ELF-1 (cell line): ENCODE data around the gene LSM6.

Source experiments
- DNase-seq: peaks from one replicate; pipeline ENCODE4 v3.0.0-alpha.2; 2016; ENCODE audit warnings: low read depth, low spot score

LSM6 gene

DNA sequence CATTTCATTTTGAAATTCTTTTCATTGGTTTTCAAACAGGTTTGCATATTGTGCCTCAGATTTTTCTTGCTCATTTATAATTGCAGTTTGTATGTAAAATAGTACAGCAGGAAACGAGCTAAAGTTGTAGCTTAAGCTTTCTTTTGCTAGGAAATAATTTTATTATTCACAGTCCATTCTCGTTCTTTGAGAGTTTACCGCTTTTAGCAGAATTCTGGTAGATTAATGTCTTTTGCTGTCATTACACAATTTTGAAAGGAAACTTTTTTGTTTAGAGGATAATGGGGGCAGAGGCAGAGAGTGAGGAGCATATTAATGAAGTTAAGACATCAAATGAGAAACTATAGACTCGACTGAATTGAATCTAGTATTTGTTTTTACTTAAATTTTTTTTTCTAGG lies 10.5 kb downstream of the LSM6 start:
- no peak for DNase-seq

DNA sequence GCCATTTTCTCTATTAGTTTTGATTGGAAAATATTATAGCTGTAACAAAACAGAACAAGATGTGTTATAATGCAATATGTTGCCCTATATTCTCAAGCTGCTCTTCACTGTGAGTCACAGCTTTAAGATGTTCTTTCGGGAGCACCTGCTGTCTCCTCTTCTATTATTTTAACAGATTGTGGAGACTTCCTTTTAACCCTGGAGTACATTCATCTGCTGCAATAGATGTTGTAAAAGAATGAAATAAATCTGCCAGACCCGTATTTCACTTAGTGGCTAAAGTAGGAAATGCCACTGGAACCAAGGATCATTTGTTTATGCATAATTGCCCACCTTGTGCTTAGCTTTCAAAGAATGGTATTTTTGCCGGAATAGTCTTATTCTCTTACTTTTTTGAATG lies 11.1 kb downstream of the LSM6 start:
- DNase-seq = no peak

DNA sequence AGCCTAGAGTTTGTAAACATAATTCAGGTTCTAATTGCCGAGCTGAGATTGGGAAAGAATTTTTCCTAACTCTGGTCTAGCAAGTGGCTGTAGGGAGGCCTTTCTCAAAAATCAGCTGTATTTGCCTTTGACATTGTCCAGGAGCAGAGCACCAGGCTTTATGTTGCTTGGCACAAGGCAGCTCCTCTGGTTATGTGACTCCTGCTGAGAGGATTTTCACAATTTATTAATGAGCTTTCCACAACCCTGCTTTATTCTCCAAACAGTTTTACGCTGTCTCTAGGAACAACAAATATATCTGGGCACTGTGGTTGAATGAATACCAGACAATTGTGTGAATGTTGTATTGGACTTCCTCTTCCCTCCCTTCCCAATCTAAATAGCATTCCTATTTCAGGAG lies 14.9 kb downstream of the LSM6 start:
- no peak for DNase-seq

DNA sequence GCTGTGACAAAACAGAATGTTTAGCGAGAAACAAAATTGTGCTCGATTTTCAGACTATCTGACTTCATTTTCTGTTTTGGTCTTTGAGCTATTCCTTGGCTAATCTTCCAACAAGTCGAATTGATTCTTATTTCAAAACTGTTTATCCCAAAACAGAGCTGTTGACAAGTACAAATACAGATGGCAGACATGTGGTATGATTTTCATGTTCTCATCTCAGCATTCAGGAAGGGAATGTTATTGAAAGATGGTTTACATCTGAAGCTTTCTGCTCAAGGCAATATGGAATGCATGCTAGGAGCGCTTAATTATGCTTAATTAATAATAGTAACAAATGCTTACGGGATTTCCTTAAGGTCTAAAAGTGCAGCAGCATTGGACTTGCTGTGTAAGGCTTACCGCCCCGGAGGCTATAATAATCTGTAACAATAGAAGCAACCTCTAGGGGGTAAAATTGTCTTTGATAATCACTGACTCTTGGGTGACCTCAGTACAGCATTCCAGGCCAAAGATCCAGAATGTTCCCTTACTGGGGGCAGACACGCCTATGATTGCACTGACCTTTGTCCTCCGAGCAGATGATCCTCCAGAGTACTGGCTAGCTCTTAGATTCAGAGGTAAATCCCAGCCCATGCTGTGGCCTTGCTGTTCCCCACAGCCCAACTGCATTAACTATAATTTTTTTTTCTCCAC lies 16.4 kb downstream of the LSM6 start:
- peak; percentile 8 for DNase-seq

DNA sequence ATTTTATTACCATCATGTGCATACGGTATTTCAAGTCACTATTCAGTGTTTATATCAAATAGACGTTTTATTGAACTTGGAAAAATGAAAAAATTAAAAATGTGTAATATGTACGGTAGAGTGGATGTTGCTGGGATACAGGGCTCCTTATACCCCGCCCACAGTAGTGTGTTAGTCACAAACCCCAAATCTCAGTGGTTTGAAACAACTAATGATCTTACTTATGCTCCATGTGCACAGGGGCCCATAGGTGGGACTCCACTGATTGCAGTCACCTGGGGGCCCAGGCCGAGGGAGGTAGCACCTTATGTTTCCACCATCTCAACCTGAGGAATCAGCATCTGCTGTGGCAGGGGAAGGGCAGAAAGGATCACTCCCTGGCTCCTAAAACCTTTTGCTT lies 18.1 kb downstream of the LSM6 start:
- no peak for DNase-seq

DNA sequence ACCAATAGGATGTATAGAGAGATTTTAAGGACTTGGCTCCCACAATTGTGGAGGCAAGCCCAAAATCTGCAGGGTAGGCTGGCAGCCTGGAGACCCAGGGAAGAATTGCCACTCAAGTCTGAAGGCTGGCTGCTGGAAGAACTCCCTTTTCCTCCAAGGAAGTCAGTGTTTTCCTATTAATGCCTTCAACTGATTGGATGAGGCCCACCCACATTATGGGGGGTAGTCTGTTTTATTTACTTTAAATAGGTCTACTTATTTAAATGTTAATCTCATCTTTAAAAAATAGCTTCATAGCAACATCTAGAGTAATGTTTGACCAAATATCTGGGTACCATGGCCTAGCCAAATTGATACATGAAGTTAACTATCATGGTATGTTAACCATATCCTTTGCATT lies 18.7 kb downstream of the LSM6 start:
- no peak for DNase-seq

DNA sequence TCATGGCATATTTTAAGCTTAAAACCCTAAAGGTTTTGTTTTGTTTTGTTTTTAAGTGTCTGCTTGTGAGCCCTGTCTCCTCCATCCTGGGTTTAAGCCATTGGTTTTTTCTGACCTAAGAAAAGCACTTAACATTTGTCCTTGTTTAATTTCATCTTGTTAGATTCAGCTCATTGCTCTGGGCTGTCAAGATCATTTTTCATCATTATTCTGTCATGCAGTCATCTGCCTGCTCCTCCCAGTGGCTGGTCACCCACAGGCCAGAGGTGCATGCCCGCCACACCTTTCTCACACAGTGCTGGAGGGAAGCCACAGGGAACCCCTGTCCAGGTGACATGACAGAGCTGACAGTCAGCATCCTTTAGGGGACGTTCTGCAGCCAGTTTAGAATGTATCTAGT lies 27.1 kb downstream of the LSM6 start:
- no peak for DNase-seq

DNA sequence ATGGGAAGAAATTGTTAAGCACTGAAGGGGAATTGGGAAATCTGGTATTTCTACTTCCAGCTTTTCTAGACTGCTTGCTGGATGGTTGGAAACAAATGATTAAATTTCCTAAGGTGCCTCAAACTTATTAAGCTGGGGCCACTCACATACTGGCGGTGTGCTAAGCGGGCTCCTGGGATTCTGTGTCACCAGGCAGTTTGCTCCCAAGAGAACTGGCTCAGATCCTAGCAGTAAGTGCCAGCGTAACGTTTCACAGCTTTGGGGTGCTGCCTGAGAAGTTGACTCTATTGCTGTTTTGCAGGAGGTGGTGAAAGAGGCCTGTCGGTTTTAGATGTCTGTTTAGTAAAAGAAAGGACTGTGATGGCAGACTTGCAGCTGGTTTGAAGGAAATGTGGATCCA lies 31.9 kb downstream of the LSM6 start:
- no peak for DNase-seq

DNA sequence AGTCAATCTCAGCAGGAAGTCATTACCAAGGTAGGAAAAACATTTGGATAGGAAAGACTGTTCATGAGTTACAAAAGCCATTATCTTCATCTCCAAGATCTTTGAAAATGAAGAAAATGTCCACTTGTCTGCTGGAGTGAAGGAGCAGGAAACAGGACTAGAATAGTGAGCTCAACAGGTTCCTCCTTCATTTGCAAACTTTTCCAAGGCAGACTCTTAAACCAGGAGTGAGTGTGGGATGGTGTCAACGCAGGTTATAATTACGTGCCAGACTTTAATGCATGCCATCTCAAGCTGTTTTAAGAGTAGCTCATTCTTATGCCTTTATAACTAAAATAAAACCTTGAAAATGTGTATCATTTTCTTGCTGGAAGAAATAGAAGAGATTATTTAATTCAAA lies 35.4 kb downstream of the LSM6 start:
- no peak for DNase-seq

DNA sequence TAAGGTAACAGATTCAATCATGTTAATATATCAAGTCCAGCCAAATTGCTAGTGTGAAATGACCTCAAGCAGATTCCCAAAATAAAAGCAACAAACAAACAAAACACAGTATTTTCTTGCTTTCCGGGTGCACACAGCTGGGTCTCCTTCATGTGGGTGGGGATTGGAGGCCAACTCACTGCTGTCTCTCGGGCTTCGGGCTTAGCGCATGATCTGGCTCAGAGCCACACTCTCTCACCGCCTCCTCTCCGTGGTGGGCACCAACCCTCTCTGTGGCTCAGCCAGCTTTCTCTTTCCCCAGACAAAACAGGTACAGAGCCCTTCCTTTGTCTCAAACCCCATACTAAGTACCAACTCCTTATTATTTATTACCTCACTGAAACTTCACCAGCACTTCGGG lies 35.9 kb downstream of the LSM6 start:
- no peak for DNase-seq

DNA sequence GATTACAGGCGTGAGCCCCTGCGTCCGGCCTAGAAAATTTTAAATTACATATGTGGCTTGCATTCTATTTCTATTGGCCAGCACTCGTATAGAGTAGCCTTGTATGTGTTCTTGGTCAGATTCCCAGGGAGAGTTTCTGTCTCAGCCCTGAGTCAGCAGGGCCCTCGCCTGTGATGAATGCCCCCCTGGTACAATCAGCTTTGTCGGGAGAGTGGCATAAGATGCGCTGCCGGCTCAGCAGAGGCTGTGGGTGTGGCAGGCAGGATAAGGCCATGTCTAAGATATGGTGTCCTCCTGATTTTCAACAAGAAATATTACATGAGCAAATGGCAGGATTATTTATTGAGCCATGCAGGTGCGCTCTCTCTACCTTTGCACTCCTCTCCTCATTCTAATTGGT lies 37.3 kb downstream of the LSM6 start:
- DNase-seq = no peak

DNA sequence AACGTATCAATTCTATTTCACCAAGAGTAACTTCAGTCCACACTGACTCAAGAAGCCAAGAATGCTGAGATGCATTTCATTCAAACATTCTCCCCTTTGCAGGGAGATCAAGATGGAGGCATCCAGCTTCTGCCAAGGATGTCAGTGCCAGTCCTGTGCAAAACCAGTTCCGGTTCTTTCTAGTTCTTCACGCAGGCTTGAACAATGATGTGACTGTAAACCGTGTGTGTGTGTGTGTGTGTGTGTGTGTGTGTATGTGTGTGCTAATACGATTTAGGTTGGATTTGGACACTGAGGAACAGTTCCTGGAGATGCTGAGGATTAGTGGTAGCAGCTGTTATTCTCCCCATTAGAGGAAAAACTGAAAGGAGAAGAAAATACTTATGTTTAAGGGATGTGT lies 38.7 kb downstream of the LSM6 start, which contains the start of gene REELD1:
TSS of gene REELD1 (plus strand) at position 301 of the 400 bp plus-strand sequence. CDS start 2,415 bp downstream, outside the sequence.
- DNase-seq = no peak

DNA sequence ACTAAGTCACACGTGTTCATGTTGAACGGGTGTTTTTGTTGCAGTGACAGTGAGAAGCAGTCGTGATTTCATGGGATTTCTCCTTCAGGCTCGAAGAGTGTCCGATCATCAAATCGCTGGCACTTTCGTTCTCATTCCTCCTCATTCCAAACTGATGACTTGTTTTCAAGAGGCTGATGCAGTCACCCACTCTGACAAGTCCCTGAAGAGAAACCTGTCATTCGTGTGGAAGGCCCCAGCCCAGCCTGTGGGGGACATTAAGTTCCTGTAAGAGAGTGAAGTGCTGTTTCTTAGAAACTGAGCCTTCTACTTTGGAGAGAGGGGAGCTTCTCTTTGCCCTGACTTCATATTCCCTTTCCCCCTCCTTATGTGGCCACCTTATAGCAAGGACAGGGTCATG lies 46.8 kb downstream of the LSM6 start:
- no peak for DNase-seq

DNA sequence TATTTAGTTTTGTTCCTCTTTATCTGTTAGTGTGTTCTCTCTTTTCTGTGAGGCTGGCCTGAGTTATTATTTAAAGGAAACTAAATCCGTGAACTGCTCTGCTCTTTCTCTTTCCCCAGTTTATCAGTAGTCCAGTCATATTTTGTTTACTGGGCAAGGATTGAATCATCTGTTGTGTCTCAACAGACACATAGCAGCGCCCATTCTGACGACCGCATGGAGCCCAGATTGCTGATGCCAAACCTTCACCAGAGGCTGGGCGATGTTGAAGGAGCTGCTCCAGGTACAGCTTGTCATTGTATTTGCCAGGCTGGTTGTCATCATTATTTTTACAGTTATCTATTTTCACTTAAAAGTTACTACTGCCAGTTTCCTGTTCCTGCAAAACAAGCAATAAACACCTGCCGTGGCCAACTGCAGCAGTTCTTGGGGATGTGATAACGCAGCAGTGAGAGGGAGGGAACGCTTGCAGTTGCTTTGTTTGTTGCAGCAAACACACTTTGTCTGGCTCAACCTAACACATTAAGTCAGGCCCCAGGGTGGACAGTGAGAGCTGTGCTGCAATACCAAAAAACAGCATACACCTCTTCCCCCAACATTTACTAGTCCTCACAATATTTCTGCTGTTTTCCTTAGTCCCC lies 48.9 kb downstream of the LSM6 start:
- DNase-seq = no peak

DNA sequence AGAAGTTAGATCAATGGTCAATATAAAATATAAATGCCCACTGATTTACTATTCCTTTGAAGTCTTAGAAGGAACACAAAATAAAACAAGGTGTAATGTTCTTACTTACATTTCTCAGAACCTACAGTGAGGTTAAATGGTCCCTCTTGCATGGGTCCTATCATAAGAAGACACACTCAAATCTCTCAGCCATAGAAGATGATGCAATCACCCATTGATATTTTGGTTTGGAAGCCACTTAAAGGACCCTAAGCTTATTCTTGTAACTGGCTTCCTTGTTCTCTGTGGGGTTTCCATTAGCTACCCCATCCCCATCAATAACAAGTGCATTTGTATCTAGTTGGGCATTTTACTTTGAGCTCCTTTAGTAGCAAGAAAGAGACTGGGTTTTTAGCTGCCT lies 53.9 kb downstream of the LSM6 start:
- DNase-seq = no peak

DNA sequence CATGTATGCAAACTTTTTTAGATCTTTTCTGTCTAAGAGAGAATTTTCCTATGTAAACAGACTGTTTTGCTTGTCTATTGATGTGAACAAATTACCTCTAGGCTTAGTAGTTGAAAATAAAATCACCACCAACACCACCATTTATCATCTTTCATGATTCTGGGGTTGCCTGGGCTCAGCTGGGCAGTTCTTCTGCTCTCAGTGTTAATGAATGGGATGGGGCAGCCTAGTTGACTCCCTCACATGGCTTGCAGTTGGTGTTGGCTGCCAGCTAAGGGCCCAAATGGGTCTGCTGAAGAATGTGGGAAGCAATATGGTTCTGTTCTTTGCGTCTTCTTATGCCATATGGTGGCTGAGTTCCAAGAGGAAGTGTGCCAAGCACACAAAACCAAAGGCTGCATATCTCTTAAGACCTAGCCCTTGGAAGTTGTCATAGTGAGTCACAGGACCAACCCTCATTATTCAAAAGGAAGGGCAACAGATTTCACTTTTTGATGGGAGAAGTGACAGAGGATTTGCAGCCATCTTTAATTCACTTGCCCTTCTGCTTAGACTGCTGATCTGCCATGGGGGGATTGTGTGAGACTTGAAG lies 56.7 kb downstream of the LSM6 start:
- DNase-seq = no peak

DNA sequence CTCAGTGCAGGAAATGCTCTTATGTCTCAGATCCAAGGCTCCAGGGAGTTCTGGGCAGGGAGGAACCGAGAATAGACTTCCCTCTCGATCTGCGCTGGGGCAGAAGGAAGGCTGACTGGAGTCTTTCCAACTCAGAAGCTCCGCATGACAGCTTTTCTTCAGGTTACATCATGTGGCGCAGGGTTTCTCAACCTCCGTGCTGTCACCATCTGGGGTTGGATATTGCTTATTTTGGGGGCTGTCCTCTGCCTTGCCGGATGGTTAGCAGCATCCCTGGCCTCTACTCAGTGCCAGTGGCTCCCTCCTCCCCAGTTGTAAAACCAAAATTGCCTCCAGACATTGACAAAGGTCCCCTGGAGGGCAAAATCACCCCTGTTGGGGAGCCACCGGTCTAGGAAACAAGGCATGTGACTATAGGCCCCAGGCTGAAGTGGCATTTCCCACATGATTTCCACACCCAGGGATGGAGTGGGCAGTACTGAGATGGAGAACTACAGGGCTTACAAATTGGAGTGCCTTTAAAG lies 60.2 kb downstream of the LSM6 start:
- DNase-seq = no peak

DNA sequence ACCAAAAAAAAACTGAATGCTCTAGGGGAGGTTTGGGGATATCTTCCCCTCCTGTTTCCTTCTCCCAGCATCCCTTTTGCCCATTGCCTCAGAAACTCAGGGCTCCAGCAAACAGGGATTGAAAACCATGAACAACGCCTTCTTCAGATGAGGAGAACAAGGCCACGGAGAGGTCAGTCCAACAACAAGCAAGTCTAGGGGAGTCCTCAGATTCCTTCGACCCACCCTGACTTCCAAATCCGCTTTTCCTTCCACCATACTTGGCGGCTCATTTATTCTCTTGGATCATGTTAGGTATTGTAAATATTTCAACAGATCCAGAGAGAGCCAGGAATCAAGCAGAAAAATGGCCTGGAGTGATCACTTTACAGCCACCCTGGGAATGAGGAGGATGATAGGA lies 60.7 kb downstream of the LSM6 start:
- DNase-seq = no peak

DNA sequence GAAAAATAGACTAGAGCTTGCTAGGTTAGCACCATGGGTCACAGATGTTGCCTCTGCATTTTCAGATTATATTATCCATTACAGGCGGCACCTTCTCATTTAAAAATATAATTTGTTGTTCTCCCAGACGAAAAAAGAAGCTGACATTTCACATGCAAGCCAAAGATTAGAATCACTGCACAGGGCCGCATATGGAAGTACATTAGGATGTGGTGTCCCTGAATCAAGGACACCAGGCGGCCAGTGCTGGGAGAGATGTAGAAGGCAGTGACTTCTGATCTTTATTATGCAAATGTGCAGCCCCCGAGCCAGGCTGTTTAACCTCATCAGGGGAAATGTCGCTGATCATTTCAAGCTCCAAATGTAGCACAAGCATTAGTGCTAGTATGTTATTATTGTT lies 61.6 kb downstream of the LSM6 start:
- DNase-seq = no peak

DNA sequence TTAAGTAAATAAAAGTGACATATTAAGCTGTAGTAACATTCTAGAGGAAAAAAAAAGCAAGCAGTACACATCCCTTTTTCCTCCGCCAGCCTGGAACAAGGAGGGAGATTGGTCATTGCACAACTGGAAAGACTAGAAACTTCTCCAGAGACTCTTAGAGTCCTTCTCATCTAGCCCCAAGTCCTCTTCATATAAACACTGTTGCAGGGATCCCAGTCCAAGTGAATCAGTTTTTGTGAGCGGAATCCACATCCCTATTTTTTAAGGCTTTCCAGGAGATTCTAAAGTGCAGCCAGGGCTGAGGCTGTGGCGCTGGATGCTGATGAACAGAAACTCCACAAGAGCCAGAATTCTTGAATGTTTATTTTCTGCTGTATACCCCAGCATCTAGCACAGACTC lies 62.6 kb downstream of the LSM6 start:
- no peak for DNase-seq
